ENCODE measurements around the gene LENG9. TPM values are rescaled to one million over a fixed set of nuclear protein-coding genes. Genes with fewer than 3 reads are reported as not detected.
A peak's percentile ranks its signal among the peaks of the same experiment; 100 is the strongest.

Gene LENG9
- total and polyA plus RNA-seq, 2 of the 13 experiments (the other 11 are each of a cell fraction or from before 2014, with no cell fraction given): 0.75 to 2.9 TPM

GRCh38 chr19:54464044-54464629, 559 bp upstream of the LENG9 start:
- Histone ChIP-seq H3K27me3 (ENCODE audit: control insufficient read depth in 1 of 2, insufficient read depth in 2 of 2, low read length in 2 of 2) (no peaks in the 10 kb centered on the region), H4K20me1 (ENCODE audit: insufficient read depth, low read length) (peaks cover under 1% of the 10 kb centered on the region; the same call in 1 of the 2 replicates), H3K4me3 (replicated peaks in 1 of 3; ENCODE audit: insufficient read depth in 1 of 3, low read depth in 2 of 3, low read length in 3 of 3) (peak overlapping the region; percentile 72 to 80 (median 77)), H3K4me1 (ENCODE audit: insufficient read depth, low read length) (peaks cover 21% of the 10 kb centered on the region), H2AFZ (ENCODE audit: low read length) (no peak overlapping the region), H3K9me3 (ENCODE audit: low read length) (no peaks in the 10 kb centered on the region), H3K4me2 (ENCODE audit: low read depth, low read length) (peak overlapping the region; percentile 94), H3K36me3 (replicated peaks in 1 of 2; ENCODE audit: control insufficient read depth in 1 of 2, insufficient read depth in 2 of 2, low read length in 2 of 2) (peaks cover 7 to 16% of the 10 kb centered on the region in 2 experiments; a peak in 3 of 5 replicates), H3K9ac (ENCODE audit: insufficient read depth, low read depth, low read length) (peak overlapping the region; percentile 80), H3K79me2 (ENCODE audit: insufficient read depth, low read length) (peaks cover 10% of the 10 kb centered on the region), H3K27ac (ENCODE audit: extremely low read length, insufficient read depth, low read length) (peak overlapping the region; percentile 96)
- WGBS (ENCODE audit: low lambda C conversion rate): 2% methylated on average over 21 of the region's 26 CpGs
- no TSS peak for BruUV-seq (replicated peaks)
- no peak for FAIRE-seq
- POLR2A ChIA-PET: interaction anchor here (0.9 to 3.5 kb wide), 9 partner anchors 9 to 327 kb away, joined by 3 to 67 read pairs (median 10); partner anchors contain the start of genes CDC42EP5, CNOT3, LENG8 and MBOAT7
- DNase-seq (ENCODE audit: low spot score): peak; percentile 96
- ATAC-seq: peak; percentile 66
- intact Hi-C loops (cut with micrococcal nuclease; ENCODE audit: unreplicated experiment): no loop called here
- in situ Hi-C loops (cut with HindIII; ENCODE audit: extremely low pct_ligation_motif_present, low pct_unique_long_range_greater_than_20kb): no loop called here
- CTCF ChIA-PET (ENCODE audit: low intra/inter-chr PET ratio, low total read pairs): no interaction called here
- TF ChIP-seq CCDC6 (CRISPR knock-in tag; IDR thresholded peaks at IDR 0.05) (no peak), ZNF350 (CRISPR knock-in tag; IDR thresholded peaks at IDR 0.05; ENCODE audit: borderline replicate concordance, low read depth) (0 out of 2 replicates have a peak, but pooled peaks have one; percentile 53), ZFP36L1 (CRISPR knock-in tag; IDR thresholded peaks at IDR 0.05) (no peak), KDM5A (IDR thresholded peaks at IDR 0.05; ENCODE audit: borderline replicate concordance, low read length) (peak; percentile 17; the same call in 1 of the 2 replicates), NR3C1 (CRISPR knock-in tag; IDR thresholded peaks at IDR 0.05) (no peak), BORCS8-MEF2B (CRISPR knock-in tag; IDR thresholded peaks at IDR 0.05) (peak; percentile 19; the same call in 1 of the 2 replicates), HOXA9 (CRISPR knock-in tag; IDR thresholded peaks at IDR 0.05; ENCODE audit: borderline replicate concordance) (peak; percentile 94; the same call in 1 of the 2 replicates), HOMEZ (CRISPR knock-in tag; IDR thresholded peaks at IDR 0.05; ENCODE audit: low read depth) (no peak), ZNF777 (CRISPR knock-in tag; IDR thresholded peaks at IDR 0.05) (no peak), ZNF569 (CRISPR knock-in tag; IDR thresholded peaks at IDR 0.05; ENCODE audit: borderline replicate concordance) (0 out of 2 replicates have a peak, but pooled peaks have one; percentile 58), SP4 (CRISPR knock-in tag; IDR thresholded peaks at IDR 0.05) (peak; percentile 89), SALL1 (CRISPR knock-in tag; IDR thresholded peaks at IDR 0.05) (peak; percentile 40; the same call in 1 of the 2 replicates), PBX2 (CRISPR knock-in tag; IDR thresholded peaks at IDR 0.05) (peak; percentile 36; the same call in 1 of the 2 replicates), MTF2 (CRISPR knock-in tag; IDR thresholded peaks at IDR 0.05; ENCODE audit: borderline replicate concordance) (0 out of 2 replicates have a peak, but pooled peaks have one; percentile 37), ZMAT3 (CRISPR knock-in tag; conservative IDR thresholded peaks at IDR 0.05) (no peak), PATZ1 (CRISPR knock-in tag; IDR thresholded peaks at IDR 0.05) (no peak; the same call in 1 of the 2 replicates), SNAPC2 (CRISPR knock-in tag; IDR thresholded peaks at IDR 0.05) (peak; percentile 92; the same call in 1 of the 2 replicates), NCOR1 (IDR thresholded peaks at IDR 0.05; ENCODE audit: borderline replicate concordance, low read length) (peak; percentile 66; the same call in 1 of the 2 replicates), ZNF251 (CRISPR knock-in tag; IDR thresholded peaks at IDR 0.05) (no peak), FOXK2 (IDR thresholded peaks at IDR 0.05) (0 out of 2 replicates have a peak, but pooled peaks have one; percentile 5), ZKSCAN1 (IDR thresholded peaks at IDR 0.05; ENCODE audit: low read length) (no peak)

All from HepG2 (cell line).